Panc1 (cell line): Measurements from ENCODE around the gene PSD4. TPM values are rescaled to one million over a fixed set of nuclear protein-coding genes. Genes with fewer than 3 reads are reported as not detected.

ENCODE experiments used
- ATAC-seq: fragments of 200-7000 bp; cut with Tn5 transposase; 2 replicates; pipeline ENCODE4 v1.9.1; 2020; ENCODE audit warnings: mild to moderate bottlenecking, moderate library complexity
- BruUV-seq: library from RNA; stranded (reverse); fragments of 400-500 nt; replicated peaks from 2 replicates; lab custom pipeline; 2021; lab: Mats Ljungman, UMichigan
- CTCF ChIA-PET: fragments of 300-600 bp; sonication (Branson Sonifier 250); formaldehyde crosslinking; loops from one replicate; lab custom pipeline; 2022; ENCODE audit warnings: antibody characterized with exemption; lab: Charles Lee
- POLR2A ChIA-PET: fragments of 300-600 bp; sonication (Branson Sonifier 250); formaldehyde crosslinking; loops from one replicate; lab custom pipeline; 2022; ENCODE audit warnings: antibody characterized with exemption; lab: Charles Lee
- DNase-seq: peaks from one replicate; pipeline ENCODE4 v3.0.0-alpha.2; 2010; ENCODE audit warnings: low read depth, low spot score
- H3K27ac ChIP-seq: 2 replicates; pipeline ENCODE4 v1.5.1; 2011; ENCODE audit warnings: mild to moderate bottlenecking, low read length, inconsistent platforms
- H3K27me3 ChIP-seq: fragments of 200-500 bp; sonication (Bioruptor generic); 2 replicates; pipeline ENCODE4 v1.6.0; 2014; ENCODE audit warnings: low read length, inconsistent platforms; ENCODE audit not compliant: control insufficient read depth, insufficient read depth
- H3K36me3 ChIP-seq: fragments of 200-500 bp; sonication (Bioruptor generic); 2 replicates; pipeline ENCODE4 v1.5.1; 2014; ENCODE audit warnings: inconsistent platforms, mild to moderate bottlenecking, low read length, moderate library complexity; ENCODE audit not compliant: control insufficient read depth, insufficient read depth
- H3K4me1 ChIP-seq: 2 replicates; pipeline ENCODE4 v1.5.1; 2011; ENCODE audit warnings: inconsistent platforms, mild to moderate bottlenecking, low read length, moderate library complexity; ENCODE audit not compliant: control insufficient read depth, insufficient read depth
- H3K4me3 ChIP-seq, 2 experiments: 2 replicates each; pipeline ENCODE4 v1.5.1; 2011 to 2012; ENCODE audit warnings: low read depth in 2 of 2, low read length in 2 of 2, mild to moderate bottlenecking in 2 of 2, inconsistent platforms in 1 of 2, moderate library complexity in 1 of 2
- H3K9me3 ChIP-seq: fragments of 200-500 bp; sonication (Bioruptor generic); 2 replicates; pipeline ENCODE4 v1.5.1; 2014; ENCODE audit warnings: low read depth, mild to moderate bottlenecking, inconsistent platforms, low read length, moderate library complexity; ENCODE audit not compliant: control insufficient read depth, insufficient read depth
- CTCF ChIP-seq: fragments of 450-650 bp; IDR thresholded peaks from 2 replicates; pipeline ENCODE4 v1.5.1; 2017; ENCODE audit warnings: mild to moderate bottlenecking
- POLR2AphosphoS5 ChIP-seq: IDR thresholded peaks from 2 replicates; pipeline ENCODE4 v1.6.1; 2012; ENCODE audit warnings: mild to moderate bottlenecking, low read depth, low read length, moderate library complexity
- REST ChIP-seq, 2 experiments: IDR thresholded peaks; 2 replicates each; pipeline ENCODE4 v1.6.1; 2011 to 2012; ENCODE audit warnings: low read depth in 2 of 2, control low read depth in 1 of 2, low read length in 1 of 2, mild to moderate bottlenecking in 1 of 2, moderate library complexity in 1 of 2; ENCODE audit not compliant: insufficient read depth in 1 of 2
- SIN3A ChIP-seq: IDR thresholded peaks from 2 replicates; pipeline ENCODE4 v1.6.1; 2012; ENCODE audit warnings: low read depth, mild to moderate bottlenecking, low read length, moderate library complexity, borderline replicate concordance; ENCODE audit not compliant: insufficient read depth
- TCF7L2 ChIP-seq: IDR thresholded peaks from 2 replicates; pipeline ENCODE4 v1.6.1; 2011; ENCODE audit warnings: mild to moderate bottlenecking, low read depth, low read length, inconsistent platforms
- in situ Hi-C: cut with HindIII; loops from 2 replicates; pipeline ENCODE4 v1.10.0; 2016; ENCODE audit warnings: low sequenced_read_pairs, low pct_unique_long_range_greater_than_20kb
- intact Hi-C: fragments of 100-400 bp; cut with micrococcal nuclease; formaldehyde crosslinking; loops from one replicate; pipeline ENCODE4 v1.10.0; 2022; ENCODE audit not compliant: unreplicated experiment
- total RNA-seq: library from RNA; stranded (reverse); gene quantifications from one replicate; pipeline ENCODE4 v1.2.1, GENCODE V29; 2021; ENCODE audit not compliant: unreplicated experiment

Gene PSD4
- total RNA-seq, 1 experiment from 2014 or later = 3.6 TPM

GRCh38 chr2:113175042-113175628 is 1.4 kb downstream of the PSD4 start:
- H3K4me1 ChIP-seq = no peaks in the 10 kb centered on the region
- no peaks in the 10 kb centered on the region for H3K36me3 ChIP-seq
- no peak overlapping the region for H3K4me3 ChIP-seq
- DNase-seq (no peak), ATAC-seq (peak; percentile 51; the same call in 1 of the 2 replicates)
- no peak for TF ChIP-seq TCF7L2
- no peak for TF ChIP-seq SIN3A
- TF ChIP-seq REST (IDR thresholded peaks at IDR 0.05; ENCODE audit: insufficient read depth in 1 of 2, low read depth in 2 of 2, low read length in 1 of 2) = no peak
- TF ChIP-seq POLR2AphosphoS5 = no peak
- no peak for TF ChIP-seq CTCF
- intact Hi-C loops (no loop called here), in situ Hi-C loops (no loop called here)
- CTCF ChIA-PET = no interaction called here
- POLR2A ChIA-PET = no interaction called here
- no peak overlapping the region for H3K27ac ChIP-seq
- H3K9me3 ChIP-seq = no peaks in the 10 kb centered on the region
- no TSS peak for BruUV-seq
- H3K27me3 ChIP-seq = no peaks in the 10 kb centered on the region

- TF ChIP-seq SIN3A (no peak), REST (IDR thresholded peaks at IDR 0.05; ENCODE audit: insufficient read depth in 1 of 2, low read depth in 2 of 2, low read length in 1 of 2) (no peak), CTCF (no peak), TCF7L2 (no peak), POLR2AphosphoS5 (no peak)
- intact Hi-C loops = no loop called here
- no peaks in the 10 kb centered on the region for H3K9me3 ChIP-seq
- ATAC-seq (no peak), DNase-seq (no peak)
- no peak overlapping the region for H3K4me3 ChIP-seq
- H3K27ac ChIP-seq = no peak overlapping the region
- in situ Hi-C loops = no loop called here
- no peaks in the 10 kb centered on the region for H3K4me1 ChIP-seq
- CTCF ChIA-PET = no interaction called here
- no TSS peak for BruUV-seq
- no peaks in the 10 kb centered on the region for H3K36me3 ChIP-seq
- H3K27me3 ChIP-seq = no peaks in the 10 kb centered on the region
- POLR2A ChIA-PET = no interaction called here
Observed at GRCh38 chr2:113175736-113176695, 2.2 kb downstream of the PSD4 start.
